H1 (cell line): ENCODE data around the gene ALPK3. TPM values are rescaled to one million over a fixed set of nuclear protein-coding genes. Genes with fewer than 3 reads are reported as not detected.

Experiments
- CTCF ChIA-PET: fragments of 300-600 bp; sonication (Branson Sonifier 250); formaldehyde crosslinking; loops from one replicate; lab custom pipeline; 2021; ENCODE audit not compliant: partially characterized antibody; lab: Charles Lee
- POLR2A ChIA-PET: fragments of 300-600 bp; sonication (Branson Sonifier 250); formaldehyde crosslinking; loops from one replicate; lab custom pipeline; 2021; ENCODE audit warnings: inconsistent platforms; ENCODE audit not compliant: partially characterized antibody; lab: Charles Lee
- DNase-seq, 2 experiments: peaks; one replicate each; pipeline versions ENCODE4 v3.0.0 to v3.0.0-alpha.2; 2010 to 2022; ENCODE audit warnings: low spot score in 2 of 2, low read depth in 1 of 2, mixed read lengths in 1 of 2
- FAIRE-seq: peaks from 2 replicates; lab custom pipeline; 2011; peaks lifted over from hg19 to GRCh38; lab: Jason Lieb, UNC
- H2AFZ ChIP-seq: 2 replicates; pipeline ENCODE4 v1.8.1; 2012; ENCODE audit warnings: low read length, inconsistent platforms
- H2AK5ac ChIP-seq: 2 replicates; pipeline ENCODE4 v1.6.1; 2013; ENCODE audit warnings: low read depth, low read length
- H2BK120ac ChIP-seq: replicated peaks from 2 replicates; pipeline ENCODE3; 2013; ENCODE audit warnings: low read depth, low read length, inconsistent platforms
- H2BK12ac ChIP-seq: 2 replicates; pipeline ENCODE4 v1.6.1; 2013; ENCODE audit warnings: low read depth, low read length
- H2BK15ac ChIP-seq: 2 replicates; pipeline ENCODE4 v1.6.1; 2013; ENCODE audit warnings: low read length
- H2BK20ac ChIP-seq: 2 replicates; pipeline ENCODE4 v1.6.1; 2013; ENCODE audit warnings: low read length
- H2BK5ac ChIP-seq: 2 replicates; pipeline ENCODE4 v1.6.1; 2013; ENCODE audit warnings: low read depth, low read length
- H3K14ac ChIP-seq: 2 replicates; pipeline ENCODE4 v1.6.1; 2013; ENCODE audit warnings: inconsistent platforms; ENCODE audit not compliant: insufficient read length
- H3K18ac ChIP-seq: 2 replicates; pipeline ENCODE4 v1.6.1; 2013; ENCODE audit warnings: low read length; ENCODE audit errors: extremely low read depth
- H3K23ac ChIP-seq: 2 replicates; pipeline ENCODE4 v1.6.1; 2013; ENCODE audit warnings: inconsistent platforms; ENCODE audit not compliant: insufficient read length
- H3K23me2 ChIP-seq: 2 replicates; pipeline ENCODE4 v1.6.1; 2013; ENCODE audit warnings: low read depth, low read length
- H3K27ac ChIP-seq: 2 replicates; pipeline ENCODE4 v1.6.1; 2011; ENCODE audit warnings: low read depth, low read length, inconsistent platforms
- H3K27me3 ChIP-seq, 4 experiments: replicated peaks in 1 of 4; 1 replicate in 1 of 4; 2 replicates in 3 of 4; pipeline versions ENCODE4 v1.6.1 to v1.8.1; 2011 to 2013; ENCODE audit warnings: low read length in 3 of 4, mild to moderate bottlenecking in 3 of 4, inconsistent platforms in 2 of 4, mixed read lengths in 2 of 4, moderate library complexity in 1 of 4; ENCODE audit not compliant: control insufficient read depth in 3 of 4, insufficient read depth in 3 of 4; ENCODE audit errors: extremely low read depth in 1 of 4
- H3K36me3 ChIP-seq, 4 experiments: 2 replicates each; pipeline versions ENCODE4 v1.6.1 to v1.8.1; 2011 to 2013; ENCODE audit warnings: mild to moderate bottlenecking in 4 of 4, low read length in 3 of 4, moderate library complexity in 2 of 4, control low read depth in 1 of 4, inconsistent platforms in 1 of 4; ENCODE audit not compliant: insufficient read depth in 4 of 4, control insufficient read depth in 2 of 4
- H3K4ac ChIP-seq: replicated peaks from 2 replicates; pipeline ENCODE3; 2013; ENCODE audit warnings: low read length, low read depth, mixed read lengths, inconsistent platforms; ENCODE audit not compliant: insufficient read length
- H3K4me1 ChIP-seq, 4 experiments: replicated peaks in 1 of 4; 1 replicate in 1 of 4; 2 replicates in 3 of 4; pipeline versions ENCODE4 v1.6.1 to v1.8.1; 2011 to 2013; ENCODE audit warnings: low read length in 3 of 4, inconsistent platforms in 2 of 4, mixed read lengths in 1 of 4; ENCODE audit not compliant: insufficient read depth in 4 of 4, control insufficient read depth in 3 of 4
- H3K4me2 ChIP-seq, 2 experiments: 2 replicates each; pipeline versions ENCODE4 v1.6.1 to v1.8.1; 2011 to 2013; ENCODE audit warnings: low read depth in 2 of 2, low read length in 2 of 2, control low read depth in 1 of 2, inconsistent platforms in 1 of 2, mild to moderate bottlenecking in 1 of 2; ENCODE audit not compliant: insufficient read depth in 1 of 2
- H3K4me3 ChIP-seq, 4 experiments: fragments of 200-600, 300-600 bp in 1 of 4; sonication (generic), shearing (Covaris generic), sonication (Bioruptor Twin) in 1 of 4; 2 replicates each; pipeline versions ENCODE4 v1.5.1 to v1.8.1; 2011 to 2016; ENCODE audit warnings: low read length in 4 of 4, low read depth in 3 of 4, control low read depth in 2 of 4, inconsistent platforms in 2 of 4, mild to moderate bottlenecking in 2 of 4, mixed read lengths in 1 of 4, moderate library complexity in 1 of 4; ENCODE audit not compliant: insufficient read depth in 2 of 4; ENCODE audit errors: extremely low read depth in 1 of 4
- H3K56ac ChIP-seq: replicated peaks from 2 replicates; pipeline ENCODE3; 2013; ENCODE audit warnings: low read depth, mild to moderate bottlenecking, mixed read lengths, low read length, inconsistent platforms; ENCODE audit not compliant: insufficient read length
- H3K79me1 ChIP-seq: 2 replicates; pipeline ENCODE4 v1.6.1; 2013; ENCODE audit warnings: low read depth, low read length, control low read depth
- H3K79me2 ChIP-seq, 2 experiments: 2 replicates each; pipeline versions ENCODE4 v1.6.1 to v1.8.1; 2012 to 2013; ENCODE audit warnings: low read length in 2 of 2, mild to moderate bottlenecking in 2 of 2, inconsistent platforms in 1 of 2; ENCODE audit not compliant: insufficient read depth in 2 of 2, control insufficient read depth in 1 of 2
- H3K9ac ChIP-seq, 4 experiments: replicated peaks in 1 of 4; 1 replicate in 1 of 4; 2 replicates in 3 of 4; pipeline versions ENCODE4 v1.6.1 to v1.8.1; 2011 to 2013; ENCODE audit warnings: low read depth in 3 of 4, low read length in 3 of 4, control low read depth in 2 of 4, mild to moderate bottlenecking in 2 of 4, moderate library complexity in 2 of 4, inconsistent platforms in 1 of 4; ENCODE audit errors: extremely low read depth in 1 of 4
- H3K9me3 ChIP-seq, 2 experiments: 2 replicates each; pipeline versions ENCODE4 v1.6.1 to v1.8.1; 2012 to 2013; ENCODE audit warnings: mild to moderate bottlenecking in 2 of 2, moderate library complexity in 2 of 2, control low read depth in 1 of 2, inconsistent platforms in 1 of 2, low read depth in 1 of 2, low read length in 1 of 2, mixed read lengths in 1 of 2; ENCODE audit not compliant: insufficient read depth in 2 of 2
- H4K20me1 ChIP-seq, 2 experiments: replicated peaks in 1 of 2; 2 replicates each; pipeline versions ENCODE3 to v1.8.1; 2011 to 2013; ENCODE audit warnings: inconsistent platforms in 2 of 2, low read length in 2 of 2, mild to moderate bottlenecking in 1 of 2; ENCODE audit not compliant: insufficient read depth in 2 of 2, control insufficient read depth in 1 of 2
- H4K5ac ChIP-seq: 2 replicates; pipeline ENCODE4 v1.6.1; 2013; ENCODE audit warnings: low read length, low read depth, mixed read lengths, inconsistent platforms; ENCODE audit not compliant: insufficient read length
- H4K8ac ChIP-seq: 2 replicates; pipeline ENCODE4 v1.8.0; 2013; ENCODE audit warnings: mild to moderate bottlenecking, moderate library complexity, low read length, inconsistent platforms; ENCODE audit not compliant: insufficient read depth; ENCODE audit errors: extremely low read depth
- H4K91ac ChIP-seq: replicated peaks from 2 replicates; pipeline ENCODE3; 2013; ENCODE audit warnings: low read length, mixed read lengths, inconsistent platforms; ENCODE audit not compliant: insufficient read length
- WGBS, 2 experiments: shearing (Covaris generic) in 1 of 2; methylation state at CpG; one replicate each; pipeline versions ENCODE4 v1.1.6 to v1.1.7; 2013 to 2015; ENCODE audit warnings: low lambda C conversion rate in 2 of 2, mixed read lengths in 2 of 2, inconsistent platforms in 1 of 2, low coverage in 1 of 2, missing lambda C conversion rate in 1 of 2; ENCODE audit not compliant: insufficient replicate concordance in 2 of 2, insufficient coverage in 1 of 2, insufficient read length in 1 of 2; ENCODE audit errors: extremely low coverage in 1 of 2, missing lambda C conversion rate in 1 of 2; 5-methylcytosine and 5-hydroxymethylcytosine counted together
- polyA plus RNA-seq, 7 experiments: library from polyadenylated mRNA; depleted of rRNA in 3 of 7; stranded (reverse) in 5 of 7; unstranded in 2 of 7; fragments of >200 nt in 5 of 7; fragments of 200-250 nt in 2 of 7; gene quantifications; 1 replicate in 5 of 7; 2 replicates in 1 of 7; 4 replicates in 1 of 7; pipeline versions ENCODE4 v1.2.1 to v1.2.3, GENCODE V29; 2011 to 2013; ENCODE audit warnings: missing spikeins in 2 of 7, mixed read lengths in 2 of 7
- total RNA-seq: library from RNA; stranded (reverse); fragmentation: NEBNext Ultra II Directional; extraction: Animal tissue kit (Norgen Biotek cat#: 25700); gene quantifications from 2 replicates; pipeline ENCODE4 v1.2.1, GENCODE V29; 2021

The ALPK3 gene
- total and polyA plus RNA-seq, 2 of the 8 experiments (the other 6 are each of a cell fraction or from before 2014, with no cell fraction given): 4.4 to 19.2 TPM

GRCh38 chr15:84883466-84883865 is 66.3 kb downstream of the ALPK3 start:
- Histone ChIP-seq H2AK5ac (no peak overlapping the region), H3K4me3 (no peak overlapping the region), H3K56ac (no peak overlapping the region), H4K91ac (no peak overlapping the region), H2BK15ac (no peak overlapping the region), H4K8ac (no peak overlapping the region), H3K27me3 (no peaks in the 10 kb centered on the region), H3K9me3 (no peaks in the 10 kb centered on the region), H3K4me2 (no peak overlapping the region), H3K4ac (no peak overlapping the region), H3K79me1 (no peaks in the 10 kb centered on the region), H3K23ac (no peak overlapping the region), H2BK5ac (no peak overlapping the region), H3K18ac (no peak overlapping the region), H4K20me1 (no peaks in the 10 kb centered on the region), H3K27ac (no peak overlapping the region), H2BK12ac (no peak overlapping the region), H4K5ac (no peak overlapping the region), H3K9ac (no peak overlapping the region), H3K23me2 (no peaks in the 10 kb centered on the region), H2BK120ac (no peak overlapping the region), H3K4me1 (no peaks in the 10 kb centered on the region; a peak in 1 of 7 replicates), H3K14ac (no peak overlapping the region), H3K36me3 (no peaks in the 10 kb centered on the region), H2BK20ac (no peak overlapping the region), H2AFZ (no peak overlapping the region), H3K79me2 (no peaks in the 10 kb centered on the region)
- WGBS, 2 experiments: 85% methylated on average over 6 of the region's 6 CpGs; no CpG with 5 or more reads in 1 of the 2 experiments
- ChIA-PET CTCF (interaction anchor here (1.0 to 1.7 kb wide), 8 partner anchors 9 to 295 kb away, joined by 3 to 4 read pairs (median 3); no protein-coding TSS in a partner anchor), POLR2A (interaction anchor here (0.9 to 1.6 kb wide), 4 partner anchors 12 to 57 kb away, joined by 3 to 4 read pairs (median 3); no protein-coding TSS in a partner anchor)
- FAIRE-seq: no peak
- no peak for DNase-seq
